HG03039 (cell line): Measurements from ENCODE around the gene KCNMA1.

Experiments used
- ATAC-seq: cut with Tn5 transposase; IDR thresholded peaks from one replicate; pipeline ENCODE4 v1.9.1; 2021; ENCODE audit warnings: mild to moderate bottlenecking, moderate library complexity; ENCODE audit not compliant: unreplicated experiment

Gene KCNMA1

DNA sequence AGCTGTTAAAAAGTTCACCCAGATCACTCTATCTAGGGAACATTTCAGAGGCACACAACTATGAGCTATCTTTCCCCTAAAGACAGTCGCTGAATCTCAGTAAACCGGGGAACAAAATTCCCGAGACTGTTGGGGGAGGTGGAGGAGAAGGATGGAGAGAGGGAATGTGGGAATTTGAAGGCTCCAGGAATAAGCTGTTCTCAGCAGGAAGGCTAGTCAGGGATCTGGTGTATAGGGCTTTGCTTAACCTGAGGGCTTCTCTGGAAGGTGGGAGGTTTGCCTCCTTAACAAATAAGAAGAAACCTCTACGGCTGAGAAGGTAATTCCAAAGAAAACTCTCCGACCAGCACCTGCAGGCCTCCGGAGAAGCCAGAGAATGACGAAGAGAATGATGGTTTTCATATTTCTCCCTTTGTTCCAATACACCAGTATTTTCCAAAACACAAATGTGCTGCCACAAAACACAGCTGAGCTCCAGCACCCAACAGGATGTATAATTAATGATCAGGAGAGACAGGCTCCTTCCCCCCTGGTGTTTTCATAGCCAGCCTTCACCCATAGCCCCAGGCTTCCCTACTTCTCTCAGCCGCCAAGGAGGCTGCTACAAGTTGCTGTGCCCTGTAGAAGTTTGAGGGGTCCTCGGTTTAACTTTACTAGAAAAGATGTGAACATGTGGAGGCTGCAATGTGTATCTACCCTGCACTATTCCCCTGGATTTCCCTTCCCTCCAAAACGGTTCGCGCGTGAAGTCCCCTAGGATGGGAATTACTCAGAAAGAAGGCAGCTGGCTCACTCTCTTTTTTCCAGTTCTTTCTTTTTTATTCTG is 2.0 kb downstream of the KCNMA1 start:
- no peak for ATAC-seq

DNA sequence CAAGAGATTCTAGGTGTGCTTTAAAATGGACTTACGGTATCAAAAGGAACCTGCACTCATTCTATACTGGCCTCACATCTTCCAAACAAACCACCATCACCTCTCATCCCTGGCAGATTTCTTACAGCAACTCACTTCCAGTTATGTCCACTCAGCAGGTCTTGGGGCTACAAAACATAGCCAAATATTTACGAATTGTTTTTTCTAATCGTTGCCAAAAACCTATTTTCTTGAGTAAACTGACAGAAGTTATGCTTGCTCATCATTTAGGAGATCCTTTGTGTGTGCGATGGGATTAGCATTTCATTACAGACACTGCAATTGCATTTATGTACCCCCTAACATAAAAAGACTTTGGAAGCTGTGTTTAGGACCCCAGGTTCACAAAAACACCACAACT is 2.7 kb downstream of the KCNMA1 start:
- ATAC-seq, result no peak

DNA sequence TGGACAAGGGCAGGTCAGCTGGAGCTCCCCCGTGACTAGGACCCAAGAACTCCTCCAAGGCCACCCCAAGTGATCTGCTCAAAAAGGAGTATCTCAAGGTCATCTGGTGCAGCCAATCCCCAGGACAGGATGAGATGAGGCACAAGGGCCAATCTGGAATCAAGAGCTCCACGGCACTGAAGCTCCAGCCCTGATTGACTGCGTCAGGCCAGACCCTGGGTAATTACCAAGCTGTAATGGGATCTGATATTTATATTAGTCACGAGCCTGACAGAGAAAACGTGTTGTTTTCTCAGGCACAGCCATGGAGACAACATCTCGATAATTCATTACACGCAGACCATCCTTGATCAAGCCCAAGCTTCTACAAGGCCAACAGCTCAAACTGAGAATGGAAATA is 4.2 kb downstream of the KCNMA1 start:
- no peak for ATAC-seq

DNA sequence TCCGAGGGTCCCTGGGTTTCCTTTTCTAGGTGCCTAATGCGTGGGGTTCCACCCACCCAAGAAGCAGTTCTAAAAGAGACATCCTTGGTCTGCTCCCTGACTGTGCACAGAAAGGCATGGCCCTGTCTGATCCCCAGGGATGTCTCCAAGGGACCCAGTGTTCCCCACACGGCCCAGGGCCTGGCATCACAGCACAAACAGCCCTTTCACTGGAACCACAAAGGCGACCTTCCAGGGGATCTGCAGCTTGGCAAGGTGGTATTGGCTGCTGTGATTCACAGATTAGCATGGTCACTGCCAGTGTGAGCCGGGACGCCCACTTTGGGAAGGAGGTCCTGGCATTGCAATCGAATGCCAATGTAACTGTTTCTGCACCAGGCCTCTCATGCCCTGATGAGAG is 6.4 kb downstream of the KCNMA1 start:
- ATAC-seq, result no peak

DNA sequence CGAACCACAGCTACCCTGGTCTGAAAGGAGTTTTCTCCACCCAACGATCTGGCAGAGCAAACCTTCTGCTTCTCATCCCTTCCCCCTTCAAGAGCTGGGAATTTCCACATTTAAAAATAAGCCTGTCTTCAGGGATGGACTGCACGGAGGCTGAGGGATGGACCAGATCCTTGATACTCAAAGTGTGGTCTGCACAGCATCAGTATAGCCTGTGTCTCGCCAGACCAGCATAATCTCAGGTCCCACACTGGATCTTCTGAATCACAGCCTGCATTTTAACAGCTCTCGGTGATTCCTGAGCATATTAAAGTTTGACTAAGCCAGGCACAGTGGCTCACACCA is 7.1 kb downstream of the KCNMA1 start:
- ATAC-seq, result no peak

DNA sequence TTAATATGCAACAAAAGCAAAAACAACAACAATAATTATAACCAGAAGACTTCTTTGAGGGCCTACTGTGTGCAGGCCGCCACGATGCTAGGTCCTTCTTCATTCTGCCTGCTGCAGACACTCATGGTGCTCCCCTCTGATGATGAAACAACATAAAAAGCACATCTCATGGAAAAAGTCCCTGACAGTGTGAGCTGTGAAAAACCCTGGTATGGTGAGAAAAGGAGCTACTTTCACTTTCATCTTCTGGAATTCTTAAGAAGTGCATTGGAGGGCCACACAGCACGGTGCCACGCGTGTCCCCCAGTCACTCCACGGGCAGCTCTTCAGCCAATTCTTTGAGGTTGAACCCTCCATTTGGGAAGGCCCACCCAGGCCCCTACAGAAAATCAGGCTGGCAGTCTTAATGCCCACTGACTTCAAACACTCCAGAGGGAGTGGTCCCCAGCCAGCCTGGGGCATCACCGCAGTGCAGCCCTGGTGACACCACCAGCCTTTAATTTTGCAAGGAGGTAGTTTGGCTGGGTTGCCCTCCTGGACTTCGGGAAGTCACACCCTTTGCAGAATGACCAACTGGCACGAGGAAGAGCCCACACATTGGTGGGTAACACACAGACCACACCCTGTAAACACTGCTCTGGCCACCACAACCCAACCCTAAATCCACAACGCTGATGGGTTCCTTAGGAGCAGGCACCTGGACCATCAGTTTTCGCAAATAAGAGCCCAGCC is 7.7 kb downstream of the KCNMA1 start:
- no peak for ATAC-seq

DNA sequence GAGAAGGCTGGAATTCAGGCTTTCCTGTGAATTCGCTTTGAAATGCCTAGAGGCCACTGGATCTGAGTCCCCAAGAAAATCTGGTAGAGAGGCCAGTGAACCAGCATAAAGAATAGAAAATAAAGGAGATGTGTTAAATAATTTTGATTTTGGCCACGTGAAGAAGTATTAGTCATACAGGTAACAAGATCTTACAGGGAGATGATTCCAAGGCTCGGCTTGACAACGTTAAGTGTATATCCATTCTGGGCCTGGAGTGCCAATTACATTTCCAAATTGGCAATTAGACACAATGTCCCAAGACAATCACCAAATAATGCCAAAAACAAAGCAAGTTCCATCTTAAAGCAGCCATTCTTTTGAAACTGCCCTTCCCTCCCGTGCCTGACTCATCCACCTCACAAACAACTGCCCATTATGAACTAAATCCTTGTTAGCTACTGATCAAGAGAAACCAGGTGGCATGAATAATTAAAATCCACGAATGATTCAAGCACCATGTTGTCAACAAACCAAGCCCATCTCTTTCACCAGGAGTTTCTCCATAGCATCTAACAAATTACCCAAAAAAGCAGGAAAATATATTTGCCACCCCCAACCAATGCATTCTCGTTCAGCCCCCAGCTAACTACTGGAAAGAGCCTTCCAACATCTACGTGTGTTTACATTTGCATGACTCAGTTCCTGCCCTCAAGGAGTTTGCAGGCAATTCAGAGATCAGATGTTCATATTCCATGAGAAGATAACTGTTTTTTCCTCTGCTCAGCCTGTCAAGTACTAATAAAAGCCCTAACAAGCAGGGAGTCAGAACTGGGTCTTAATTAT is 8.5 kb downstream of the KCNMA1 start:
- ATAC-seq, result no peak

DNA sequence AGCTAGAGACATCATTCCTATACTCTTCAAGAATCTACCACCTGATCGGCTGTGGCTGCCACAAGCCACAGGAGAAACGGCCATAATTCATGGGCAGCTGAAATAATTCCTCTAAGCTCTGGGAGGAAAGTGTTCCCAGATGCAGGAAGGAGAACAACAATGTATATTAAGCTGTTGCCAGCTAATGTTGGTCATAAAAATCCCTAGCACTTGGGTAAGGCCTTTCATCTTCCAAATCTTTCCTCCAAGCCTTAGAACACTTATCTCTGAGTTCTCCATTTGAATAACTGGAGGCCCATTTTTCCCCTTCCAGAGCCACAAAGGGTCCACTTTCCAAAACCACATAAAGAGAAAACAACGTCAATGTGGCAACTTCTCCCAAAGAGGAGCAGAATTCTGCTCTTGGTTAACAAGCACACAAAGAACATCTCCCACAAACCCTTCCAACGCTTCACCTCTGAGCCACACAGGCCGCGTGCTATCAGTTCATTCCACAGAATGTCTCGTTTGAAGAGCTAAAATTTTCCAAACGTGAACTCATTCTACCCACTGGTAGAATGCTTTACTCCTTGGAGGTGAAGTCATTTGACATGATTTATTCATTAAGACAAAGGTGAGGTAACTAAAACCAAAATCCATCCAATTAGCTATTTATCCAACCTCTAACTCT is 11.2 kb downstream of the KCNMA1 start:
- ATAC-seq, result no peak

DNA sequence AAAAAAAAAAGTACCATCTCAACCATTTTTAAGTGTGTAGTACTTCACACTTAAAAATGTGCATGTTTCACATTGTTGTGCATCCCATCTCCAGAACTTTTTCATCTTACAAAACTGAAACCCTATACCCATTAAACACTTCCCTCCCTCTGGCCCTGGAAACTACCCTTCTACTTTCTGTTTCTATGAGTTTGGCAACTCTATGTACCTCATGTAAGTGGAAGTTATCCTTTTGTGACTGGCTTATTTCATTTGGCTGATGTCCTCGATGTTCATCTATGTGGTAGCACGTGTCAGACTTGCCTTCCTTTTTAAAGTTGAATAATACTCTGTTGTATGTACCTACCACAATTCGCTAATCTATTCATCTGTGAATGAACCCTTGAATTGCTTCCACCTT is 12.2 kb downstream of the KCNMA1 start:
- ATAC-seq, result no peak

DNA sequence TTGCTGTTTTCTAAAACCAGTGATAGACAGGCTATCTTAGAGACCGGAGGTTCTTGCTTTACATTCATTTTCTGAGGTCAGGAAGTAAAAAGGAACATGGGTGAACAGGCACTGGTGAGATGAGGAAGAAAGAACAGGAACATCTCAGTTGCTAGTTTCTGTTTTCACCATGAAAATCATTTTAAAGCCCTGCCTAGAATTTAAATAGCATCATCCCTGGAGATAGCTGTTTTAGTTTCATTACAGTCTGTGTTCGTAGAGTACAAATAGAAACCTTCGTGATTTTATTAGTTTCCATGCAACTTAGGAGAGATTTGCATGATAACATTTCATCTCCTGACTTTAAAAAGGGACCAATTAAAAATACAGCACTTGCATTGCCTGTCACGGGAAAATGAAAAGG is 14.7 kb downstream of the KCNMA1 start:
- no peak for ATAC-seq

DNA sequence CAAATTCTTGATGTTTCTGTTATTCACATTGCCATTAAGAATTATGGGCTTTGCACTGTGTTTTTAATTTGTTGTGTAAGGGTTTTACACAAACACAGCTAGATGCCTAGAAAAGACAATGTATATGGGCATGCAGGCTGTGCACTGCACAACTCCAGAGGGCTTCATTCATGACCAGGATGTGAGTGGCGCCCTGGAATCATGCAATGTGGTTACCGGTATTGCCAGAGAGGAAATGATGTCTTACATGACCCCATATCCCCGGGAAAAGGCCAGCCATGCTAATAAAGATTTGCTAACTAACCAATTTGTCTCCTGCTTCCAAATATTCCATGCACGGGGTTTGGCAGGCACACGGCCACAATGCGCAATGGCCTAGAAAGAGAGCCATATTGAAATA is 16.9 kb downstream of the KCNMA1 start:
- no peak for ATAC-seq

DNA sequence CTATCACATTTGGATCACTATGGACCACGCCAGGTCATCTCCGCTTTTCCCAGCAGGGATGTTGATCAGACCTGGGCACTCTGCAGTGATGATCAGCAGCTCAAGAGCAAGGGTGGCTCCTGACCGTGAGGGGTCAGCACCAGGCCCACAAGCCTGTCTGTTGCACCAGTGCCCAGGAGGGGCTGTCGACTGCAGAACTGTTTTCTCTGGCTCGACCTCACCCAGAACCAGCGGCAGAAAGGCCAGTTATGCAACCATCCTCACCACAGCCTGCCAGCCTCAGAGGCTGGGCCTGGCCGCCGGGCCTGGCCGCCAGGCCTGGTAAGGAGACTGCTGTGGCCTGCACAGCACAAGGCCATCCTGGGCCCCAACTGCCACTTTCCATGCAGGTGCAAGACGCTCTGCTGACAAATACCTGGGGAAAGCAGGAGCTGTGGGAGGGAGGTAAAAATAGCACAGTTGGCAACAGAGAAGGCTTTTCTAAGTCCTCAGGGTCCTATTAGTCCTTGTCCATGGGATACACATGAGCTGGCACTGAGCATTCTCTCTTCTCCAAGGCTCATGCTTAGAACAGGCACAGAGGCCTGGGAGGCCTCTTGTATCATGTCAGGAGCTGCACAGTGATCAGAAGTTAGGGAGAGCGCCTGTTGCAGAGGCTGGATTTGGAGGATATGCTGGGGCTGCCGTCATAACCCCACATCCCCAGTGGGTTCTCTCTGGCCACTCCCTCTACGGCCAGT is 17.5 kb downstream of the KCNMA1 start:
- ATAC-seq, result no peak

DNA sequence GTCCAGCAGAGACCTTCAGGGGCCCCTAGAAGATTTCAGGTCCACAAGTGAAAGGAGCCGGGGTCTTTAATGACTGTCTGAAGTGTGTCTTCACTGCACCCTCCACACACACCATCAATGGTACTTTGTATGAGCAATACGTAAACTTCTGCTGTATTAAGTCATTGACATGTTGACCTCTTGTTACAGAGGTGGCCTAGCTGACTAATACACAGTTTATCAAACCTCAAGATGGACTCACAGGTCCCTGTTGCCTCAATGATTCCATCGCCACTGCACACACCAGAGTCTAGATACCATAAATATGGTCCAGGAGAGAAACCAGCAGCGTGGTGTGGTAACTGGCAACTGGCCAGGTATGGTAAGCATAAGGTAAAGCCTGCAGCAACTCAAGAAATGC is 19.5 kb downstream of the KCNMA1 start:
- ATAC-seq, result no peak

DNA sequence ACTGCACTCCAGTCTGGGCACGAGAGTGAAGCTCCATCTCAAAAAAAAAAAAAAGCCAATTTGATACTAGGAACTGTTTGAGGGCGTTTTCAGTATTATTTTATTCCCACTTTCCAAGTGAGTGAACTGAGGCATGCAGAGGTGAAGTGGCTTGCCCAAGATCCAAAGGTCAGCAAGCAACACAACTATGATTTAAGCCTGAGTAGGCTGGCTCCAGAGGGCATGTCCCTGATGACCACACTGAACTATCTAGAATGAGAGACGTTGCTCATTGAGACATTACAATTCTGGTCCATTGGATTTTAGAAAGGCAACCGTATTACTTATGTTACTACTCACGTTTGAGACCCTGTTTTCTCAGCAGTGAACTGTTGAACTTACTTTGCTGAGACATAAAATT is 20.8 kb downstream of the KCNMA1 start:
- no peak for ATAC-seq

DNA sequence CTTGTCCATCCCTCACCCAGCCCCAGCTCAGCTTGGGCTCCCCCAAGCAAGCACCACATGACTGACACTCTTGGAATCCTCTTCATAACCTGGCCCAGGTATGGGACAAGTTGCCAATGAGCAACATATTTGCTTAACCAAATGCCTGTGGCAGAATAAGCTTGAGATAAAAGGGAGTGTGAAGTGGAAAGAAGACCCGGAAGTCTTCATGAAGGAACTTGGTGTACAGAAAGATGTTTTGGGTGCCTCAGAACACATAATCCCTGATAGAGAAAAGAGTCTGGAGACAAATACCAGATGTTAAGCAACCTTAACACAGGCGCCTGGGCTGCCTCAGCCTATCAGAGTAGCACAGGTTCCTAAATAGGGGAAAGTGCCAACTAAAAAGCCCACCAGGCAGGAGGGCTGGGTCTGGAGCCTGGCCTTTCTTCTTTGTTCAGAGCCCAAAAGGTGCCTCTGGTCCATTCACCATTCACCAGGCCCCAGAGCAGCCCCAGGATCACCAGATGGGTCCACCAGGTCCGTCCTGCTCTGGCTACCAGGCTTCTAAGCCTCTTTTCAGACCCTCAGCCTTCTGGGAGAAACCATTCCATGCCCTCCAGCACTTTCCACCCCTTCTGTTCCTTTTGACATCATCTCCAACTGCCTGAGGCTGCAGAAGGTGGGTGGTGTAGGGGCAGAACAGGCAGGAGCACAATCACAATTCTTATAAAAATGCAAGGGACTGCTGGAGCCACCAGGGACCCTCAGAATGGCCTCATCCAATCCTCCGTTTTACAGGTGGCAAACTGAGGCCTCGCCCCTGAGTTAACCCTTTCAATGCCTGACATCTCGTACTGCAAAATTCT is 22.6 kb downstream of the KCNMA1 start:
- ATAC-seq, result no peak

DNA sequence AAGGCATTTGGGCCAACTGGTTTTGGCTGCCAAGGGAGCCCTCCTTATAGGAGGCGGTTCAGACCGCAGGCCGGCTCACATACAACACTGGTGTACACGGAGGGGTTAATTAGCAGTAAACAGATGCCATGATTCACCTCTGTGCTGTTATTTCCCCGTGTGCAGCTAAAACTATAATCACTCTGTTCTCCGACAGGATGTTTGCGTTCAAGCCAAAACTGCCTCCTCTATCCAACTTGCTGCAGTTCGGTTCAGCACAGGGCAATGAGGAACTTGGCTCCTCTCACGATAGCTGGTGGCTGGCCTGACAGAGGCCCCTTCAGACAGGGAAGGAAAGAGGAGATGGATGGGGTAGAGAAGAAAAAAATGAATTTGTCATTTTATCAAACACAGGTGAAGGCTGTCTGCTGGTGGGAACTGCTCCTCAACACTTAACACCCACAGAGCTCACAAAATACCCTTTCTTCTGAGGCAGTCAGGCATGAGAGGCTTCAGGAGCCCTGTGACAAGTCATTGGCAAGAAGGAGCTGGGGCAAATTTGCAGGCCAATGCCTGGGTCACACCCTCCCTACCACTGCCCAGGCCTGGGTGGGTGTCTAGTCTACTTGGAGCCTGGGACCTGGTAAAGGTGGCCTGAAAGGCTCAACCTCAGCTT is 24.0 kb downstream of the KCNMA1 start:
- no peak for ATAC-seq

DNA sequence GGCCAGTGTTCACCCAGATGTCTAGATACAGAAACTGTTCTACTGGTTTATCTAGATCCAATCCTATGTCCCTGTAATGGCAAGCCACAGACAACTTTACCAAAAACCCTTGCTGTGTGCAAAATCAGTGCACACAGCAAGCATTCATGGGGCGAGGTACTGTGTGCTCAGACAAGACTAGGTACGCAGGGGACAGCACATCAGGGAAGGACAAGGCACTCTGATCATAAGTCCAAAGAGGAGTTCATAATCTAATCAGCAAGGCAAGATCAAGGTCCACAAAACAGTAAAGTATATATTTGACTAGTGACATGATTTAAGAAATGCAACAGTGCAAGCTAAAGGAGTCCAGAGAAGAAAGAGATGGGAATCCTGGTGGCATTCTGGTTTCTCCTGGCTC is 25.9 kb downstream of the KCNMA1 start:
- no peak for ATAC-seq

DNA sequence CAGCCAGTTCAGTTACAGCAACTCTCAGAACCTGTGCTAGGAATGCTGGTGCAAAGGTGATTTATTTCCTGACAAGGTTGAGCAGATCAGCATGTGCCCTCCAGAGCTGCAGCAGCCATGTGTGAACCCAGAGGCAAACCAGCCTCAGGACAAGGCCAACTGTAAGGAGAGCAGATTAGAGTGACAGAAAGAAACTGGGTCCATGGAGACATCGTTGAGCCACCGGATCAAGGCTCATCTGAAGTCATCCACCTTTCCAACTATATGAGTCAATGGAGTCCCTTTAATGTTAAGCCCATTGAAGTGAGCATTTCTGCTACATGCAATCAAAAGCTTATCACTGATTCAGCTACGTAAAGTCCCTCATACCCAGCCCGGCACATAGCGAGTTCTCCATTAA is 26.4 kb downstream of the KCNMA1 start:
- ATAC-seq, result no peak

DNA sequence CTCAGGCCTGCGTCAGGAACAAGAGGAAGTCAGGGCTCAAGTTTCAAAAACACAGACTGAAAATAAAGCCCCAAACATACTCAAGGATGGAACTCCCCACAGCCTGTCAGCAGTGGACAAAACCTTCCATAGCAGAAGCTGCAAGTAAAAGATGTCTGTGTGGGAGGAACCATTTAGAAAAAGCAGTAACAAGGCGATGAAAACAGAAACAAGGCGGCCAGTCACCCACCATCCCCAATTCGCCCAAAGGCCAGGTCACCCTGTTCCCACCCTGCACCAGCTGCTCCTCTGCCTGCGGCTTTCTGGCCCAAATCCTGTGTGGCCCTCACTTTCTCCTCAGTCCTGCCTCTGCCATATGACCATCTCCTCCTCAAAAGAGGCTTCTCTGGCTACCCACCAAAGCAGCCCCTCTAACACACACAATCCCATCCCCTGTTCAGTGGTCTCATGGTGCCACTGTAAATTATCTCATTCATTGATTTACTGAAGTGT is 27.8 kb downstream of the KCNMA1 start:
- no peak for ATAC-seq
